SK-N-MC (cell line): Measurements from ENCODE around the gene E2F4.

Source experiments
- DNase-seq: peaks from one replicate; pipeline ENCODE4 v3.0.0-alpha.2; 2011; ENCODE audit warnings: low read depth, low spot score
- H3K27ac ChIP-seq: fragments of 200-600 bp; sonication (generic); 2 replicates; pipeline ENCODE4 v1.5.1; 2016; ENCODE audit warnings: mixed run types
- H3K36me3 ChIP-seq: fragments of 200-600 bp; sonication (generic); 2 replicates; pipeline ENCODE4 v1.6.1; 2017; ENCODE audit warnings: antibody characterized with exemption, low read length, mixed read lengths; ENCODE audit not compliant: insufficient read depth
- H3K4me3 ChIP-seq: fragments of 200-600 bp; sonication (generic); 2 replicates; pipeline ENCODE4 v1.5.1; 2016
- H3K9ac ChIP-seq: fragments of 200-600 bp; sonication (generic); 2 replicates; pipeline ENCODE4 v1.8.0; 2017; ENCODE audit warnings: mixed run types, mixed read lengths; ENCODE audit not compliant: insufficient read length
- H3K9me3 ChIP-seq: fragments of 200-600 bp; sonication (generic); 2 replicates; pipeline ENCODE4 v1.6.1; 2017; ENCODE audit warnings: low read depth, mild to moderate bottlenecking, antibody characterized with exemption, low read length, moderate library complexity, mixed read lengths
- EZH2 ChIP-seq: fragments of 200-600 bp; sonication (generic); IDR thresholded peaks from one replicate; pipeline ENCODE4 v1.6.1; 2017; ENCODE audit warnings: antibody characterized with exemption
- FOXP2 ChIP-seq: optimal IDR thresholded peaks from 2 replicates; pipeline ENCODE3; 2011; ENCODE audit warnings: mild to moderate bottlenecking, moderate library complexity; ENCODE audit not compliant: insufficient read depth; ENCODE audit errors: extremely low read length, control extremely low read depth
- POLR2AphosphoS5 ChIP-seq: IDR thresholded peaks from 2 replicates; pipeline ENCODE4 v1.6.1; 2012; ENCODE audit warnings: mild to moderate bottlenecking, low read depth, low read length, borderline replicate concordance

E2F4 gene, protein sequence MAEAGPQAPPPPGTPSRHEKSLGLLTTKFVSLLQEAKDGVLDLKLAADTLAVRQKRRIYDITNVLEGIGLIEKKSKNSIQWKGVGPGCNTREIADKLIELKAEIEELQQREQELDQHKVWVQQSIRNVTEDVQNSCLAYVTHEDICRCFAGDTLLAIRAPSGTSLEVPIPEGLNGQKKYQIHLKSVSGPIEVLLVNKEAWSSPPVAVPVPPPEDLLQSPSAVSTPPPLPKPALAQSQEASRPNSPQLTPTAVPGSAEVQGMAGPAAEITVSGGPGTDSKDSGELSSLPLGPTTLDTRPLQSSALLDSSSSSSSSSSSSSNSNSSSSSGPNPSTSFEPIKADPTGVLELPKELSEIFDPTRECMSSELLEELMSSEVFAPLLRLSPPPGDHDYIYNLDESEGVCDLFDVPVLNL

DNA sequence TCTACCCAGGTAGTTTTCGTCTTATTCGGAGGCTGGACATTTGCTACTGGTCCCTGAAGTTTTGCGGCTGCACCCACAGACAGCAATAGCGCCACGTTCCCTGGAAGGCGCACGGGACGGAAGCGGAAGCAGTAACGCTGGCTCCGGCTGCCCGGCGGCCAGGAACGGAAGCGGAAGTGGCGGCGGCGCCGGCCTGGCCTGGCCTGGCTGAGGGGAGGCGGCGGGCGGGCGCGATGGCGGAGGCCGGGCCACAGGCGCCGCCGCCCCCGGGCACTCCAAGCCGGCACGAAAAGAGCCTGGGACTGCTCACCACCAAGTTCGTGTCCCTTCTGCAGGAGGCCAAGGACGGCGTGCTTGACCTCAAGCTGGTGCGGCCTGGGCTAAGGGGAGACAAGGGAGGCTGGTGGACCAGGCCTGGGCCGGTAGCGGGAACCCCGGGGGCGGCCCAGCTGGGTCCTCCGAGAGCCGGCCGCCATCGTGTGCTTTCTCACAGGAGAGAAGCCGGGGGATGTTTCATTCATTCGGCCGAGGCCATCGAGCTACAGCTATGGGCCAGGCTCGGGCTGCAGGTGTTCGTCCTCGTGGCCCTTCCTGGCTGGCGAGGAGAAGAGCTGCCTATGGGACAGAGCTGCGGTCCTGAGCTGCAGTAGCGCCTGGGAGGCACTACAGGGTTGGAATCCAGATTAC is at the start of gene E2F4:
Gene E2F4, plus strand, starts transcription at position 161 of the 687 bp plus-strand sequence. Its CDS starts 73 bp downstream, at position 234.
- no peak for DNase-seq
- Histone ChIP-seq H3K9ac (peak within 1 kb of the TSS; percentile 93), H3K4me3 (peak within 1 kb of the TSS; percentile 80), H3K27ac (no peak within 1 kb of the TSS), H3K36me3 (peaks cover 18% of the 10 kb centered on the region; the same call in 1 of the 2 replicates), H3K9me3 (no peaks in the 10 kb centered on the region)
- no peak for TF ChIP-seq FOXP2
- peak; percentile 28; the same call in 1 of the 2 replicates for TF ChIP-seq POLR2AphosphoS5

DNA sequence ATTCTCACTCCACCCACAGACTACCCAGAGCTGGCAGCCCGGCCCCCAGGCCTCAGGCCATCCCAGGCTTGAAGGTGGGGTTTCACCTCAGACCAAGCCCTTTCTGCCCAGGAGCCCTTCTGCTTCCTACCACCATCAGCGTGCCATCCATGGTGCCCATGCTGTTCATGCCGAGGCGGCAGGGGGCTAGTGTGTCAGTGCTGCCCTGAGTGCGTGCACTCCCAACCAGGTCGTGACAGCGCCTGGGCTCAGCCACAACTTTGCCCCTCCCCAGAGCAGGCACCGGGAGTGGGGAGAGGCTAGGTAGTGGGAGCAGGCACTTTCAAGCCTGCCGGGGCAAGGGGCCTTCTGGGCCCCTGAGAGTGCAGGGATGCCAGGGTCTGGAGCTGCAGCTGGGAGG is 49.6 kb upstream of the E2F4 start:
- TF ChIP-seq EZH2 (no peak), POLR2AphosphoS5 (no peak), FOXP2 (no peak)
- H3K9ac ChIP-seq: no peak overlapping the region
- H3K27ac ChIP-seq: no peak overlapping the region
- H3K4me3 ChIP-seq: no peak overlapping the region
- no peak for DNase-seq
- peaks cover 10% of the 10 kb centered on the region; the same call in 1 of the 2 replicates for H3K36me3 ChIP-seq
- H3K9me3 ChIP-seq: no peaks in the 10 kb centered on the region

DNA sequence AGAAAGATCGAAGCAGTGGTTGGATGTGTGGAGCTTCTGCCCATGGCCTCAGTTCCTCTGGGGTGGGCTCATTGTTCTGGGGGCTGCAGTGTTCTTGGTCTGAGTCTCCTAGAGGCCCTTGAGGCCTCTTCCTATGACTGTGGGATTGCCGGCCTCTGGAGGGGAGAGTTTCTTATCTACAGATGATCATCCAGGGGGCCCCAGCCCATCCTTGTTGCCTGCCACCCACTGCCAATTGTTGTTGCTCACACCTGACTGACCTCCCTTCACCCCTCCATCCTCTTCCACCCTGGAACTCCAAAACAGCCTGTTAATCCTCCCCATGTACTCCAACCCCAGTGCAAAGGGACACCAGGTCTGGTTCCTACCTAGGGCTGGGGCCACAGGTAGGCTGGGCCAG is 47.0 kb upstream of the E2F4 start:
- DNase-seq: no peak
- H3K9ac ChIP-seq: no peak overlapping the region
- no peaks in the 10 kb centered on the region for H3K9me3 ChIP-seq
- no peak overlapping the region for H3K27ac ChIP-seq
- TF ChIP-seq EZH2 (no peak), POLR2AphosphoS5 (no peak), FOXP2 (no peak)
- peaks cover 10% of the 10 kb centered on the region; the same call in 1 of the 2 replicates for H3K36me3 ChIP-seq
- no peak overlapping the region for H3K4me3 ChIP-seq

DNA sequence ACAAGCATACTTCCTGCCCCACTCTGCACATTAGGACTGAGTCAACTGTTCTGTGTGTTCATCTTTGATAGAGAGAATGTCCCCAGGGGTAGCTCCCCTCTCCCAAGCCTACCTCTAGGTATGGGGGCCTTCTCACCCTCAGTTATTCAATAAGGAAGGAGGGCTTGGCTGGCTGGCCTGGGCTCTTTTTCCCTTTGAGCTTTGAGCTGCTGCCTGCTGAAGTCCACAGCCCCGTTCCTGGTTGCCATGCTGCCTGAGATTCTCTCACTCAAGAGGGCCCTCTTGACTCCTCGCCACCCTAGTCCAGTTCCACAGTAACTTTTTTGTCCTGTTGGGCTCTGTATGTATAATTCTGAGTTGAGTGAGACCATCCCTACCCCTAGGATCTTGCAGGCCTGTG is 46.2 kb upstream of the E2F4 start:
- Histone ChIP-seq H3K4me3 (no peak overlapping the region), H3K9ac (no peak overlapping the region), H3K27ac (no peak overlapping the region), H3K36me3 (peaks cover 6% of the 10 kb centered on the region; the same call in 1 of the 2 replicates), H3K9me3 (no peaks in the 10 kb centered on the region)
- DNase-seq: no peak
- TF ChIP-seq POLR2AphosphoS5: no peak
- no peak for TF ChIP-seq FOXP2
- no peak for TF ChIP-seq EZH2

DNA sequence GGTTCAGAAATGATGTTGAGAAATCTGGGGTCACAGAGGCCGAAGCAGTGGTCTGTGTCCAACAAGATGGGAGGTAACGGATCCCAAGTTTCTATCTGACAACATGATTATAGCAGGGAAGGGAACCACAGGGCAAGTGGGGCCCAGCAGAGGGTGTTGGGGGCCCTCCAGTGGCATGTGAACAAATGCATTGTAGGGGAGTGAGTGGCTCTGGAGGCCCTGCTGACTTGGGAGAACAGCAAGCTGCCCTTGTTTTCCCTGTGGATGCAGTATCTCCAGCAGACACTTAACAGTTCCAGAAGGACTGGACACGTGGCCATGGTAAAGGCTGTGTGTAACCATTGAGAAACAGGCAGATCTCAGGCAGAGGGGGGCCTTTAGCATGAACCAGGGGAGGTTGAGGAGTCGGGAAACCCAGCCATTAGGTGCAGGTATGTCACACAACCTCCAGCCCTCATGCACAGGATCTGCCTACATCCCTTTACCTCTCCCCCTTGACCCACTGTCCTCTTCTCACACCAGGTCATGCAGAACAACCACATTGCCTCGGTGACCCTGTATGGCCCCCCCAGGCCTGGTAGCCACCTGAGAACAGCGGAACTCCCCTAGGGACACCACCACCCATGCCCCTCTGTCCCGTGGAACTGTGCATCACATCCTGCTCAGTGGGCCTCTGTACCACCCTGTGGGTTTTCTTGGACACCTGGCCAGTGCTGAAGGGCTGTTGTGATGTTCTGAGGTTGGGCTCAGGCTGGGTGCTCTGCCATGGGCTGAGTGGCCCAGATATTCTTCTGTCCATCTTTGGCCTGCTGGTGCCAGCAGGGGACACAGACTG is 45.2 kb upstream of the E2F4 start:
- Histone ChIP-seq H3K27ac (no peak overlapping the region), H3K9ac (no peak overlapping the region), H3K9me3 (no peaks in the 10 kb centered on the region), H3K36me3 (no peaks in the 10 kb centered on the region; the same call in 1 of the 2 replicates), H3K4me3 (no peak overlapping the region)
- TF ChIP-seq FOXP2 (no peak), POLR2AphosphoS5 (no peak), EZH2 (no peak)
- DNase-seq: no peak

DNA sequence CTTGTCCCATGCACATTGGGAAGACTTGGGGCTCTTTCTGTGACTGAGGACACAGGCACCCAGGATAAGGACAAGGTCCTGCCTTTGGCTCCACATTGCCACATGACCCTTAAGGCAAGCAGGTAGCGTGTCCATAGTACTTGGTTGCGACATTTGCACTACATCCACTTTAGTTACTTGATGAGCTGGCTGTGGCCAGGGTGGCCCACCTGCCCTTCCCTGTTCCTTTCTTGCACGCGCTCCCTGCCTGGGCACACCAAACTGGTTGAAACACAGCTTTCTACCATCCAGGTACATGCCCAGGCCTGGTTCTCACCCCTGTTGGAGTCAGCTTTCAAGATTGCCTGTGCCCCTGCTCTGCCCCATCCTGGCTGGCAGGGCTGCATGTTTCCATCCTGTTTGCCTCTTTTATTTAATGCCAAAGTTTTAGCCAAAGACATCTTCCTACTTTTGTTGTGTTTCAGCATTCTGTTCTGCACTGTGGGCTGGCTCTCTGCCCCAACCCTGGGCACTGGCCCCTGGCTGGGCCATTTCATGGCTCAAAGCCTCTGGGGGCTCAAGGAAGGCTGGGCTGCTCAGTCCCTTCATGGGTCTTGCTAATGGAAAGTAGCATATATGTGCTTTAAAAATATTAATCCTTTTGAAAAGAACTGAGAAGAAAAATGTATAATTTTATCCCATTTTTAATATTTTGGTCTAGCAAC is 44.4 kb upstream of the E2F4 start:
- no peak overlapping the region for H3K4me3 ChIP-seq
- H3K9me3 ChIP-seq: no peaks in the 10 kb centered on the region
- H3K9ac ChIP-seq: no peak overlapping the region
- no peak for DNase-seq
- no peak overlapping the region for H3K27ac ChIP-seq
- no peak for TF ChIP-seq POLR2AphosphoS5
- TF ChIP-seq FOXP2: no peak
- TF ChIP-seq EZH2: no peak
- H3K36me3 ChIP-seq: no peaks in the 10 kb centered on the region; the same call in 1 of the 2 replicates

DNA sequence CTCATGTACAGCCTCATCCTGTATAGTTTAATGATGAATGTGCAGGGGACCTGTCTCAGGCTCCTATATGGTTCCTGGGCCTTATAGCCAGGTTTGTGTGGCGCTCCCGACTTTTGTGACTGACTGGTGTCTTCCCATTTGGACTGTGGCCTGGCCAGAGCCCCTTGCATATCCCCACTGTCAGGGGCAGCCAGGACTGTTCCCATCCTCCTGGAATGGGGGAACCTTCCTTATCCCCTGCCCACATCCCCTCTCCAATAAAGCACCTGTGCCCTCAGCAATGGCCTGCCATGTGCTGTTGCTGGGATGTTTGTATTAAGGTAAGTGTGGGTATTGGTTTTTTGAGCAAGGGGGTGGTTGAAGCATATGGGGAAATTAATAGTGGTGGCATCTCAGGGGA is 43.7 kb upstream of the E2F4 start:
- no peak for DNase-seq
- Histone ChIP-seq H3K4me3 (no peak overlapping the region), H3K9ac (no peak overlapping the region), H3K9me3 (no peaks in the 10 kb centered on the region), H3K36me3 (no peaks in the 10 kb centered on the region; the same call in 1 of the 2 replicates), H3K27ac (no peak overlapping the region)
- TF ChIP-seq POLR2AphosphoS5 (no peak), EZH2 (no peak), FOXP2 (no peak)

DNA sequence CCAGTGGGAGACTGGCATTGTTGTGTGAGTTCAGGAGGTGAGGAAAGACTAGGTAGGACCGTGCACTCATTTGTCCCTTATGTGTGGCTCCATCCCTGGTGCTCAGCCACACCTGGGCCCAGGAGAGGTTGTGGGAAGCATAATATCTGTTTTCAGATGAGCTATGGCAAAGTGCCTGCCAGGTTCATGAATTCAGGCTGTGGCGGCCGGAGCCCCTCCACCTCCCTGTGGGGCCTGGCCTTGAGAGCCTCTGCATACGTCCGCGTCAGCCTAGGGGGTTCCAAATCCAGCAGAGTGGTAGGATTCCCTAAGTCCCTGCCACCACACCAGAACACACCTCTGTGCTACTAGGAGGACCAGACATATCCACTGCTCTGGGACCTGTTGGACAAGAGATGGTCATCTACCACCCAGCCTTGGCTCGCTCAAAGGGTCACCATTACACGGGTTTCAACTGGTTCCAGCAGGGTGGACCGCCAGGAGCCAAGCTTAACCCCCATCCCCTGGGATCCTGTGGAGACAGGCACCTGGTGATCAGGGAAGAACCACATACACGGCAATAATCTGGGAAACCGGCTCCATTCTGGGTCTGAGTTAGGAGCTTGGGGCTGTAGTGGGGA is 43.2 kb upstream of the E2F4 start:
- no peak for TF ChIP-seq POLR2AphosphoS5
- no peak for TF ChIP-seq FOXP2
- no peak for DNase-seq
- Histone ChIP-seq H3K9ac (no peak overlapping the region), H3K36me3 (no peaks in the 10 kb centered on the region; the same call in 1 of the 2 replicates), H3K4me3 (no peak overlapping the region), H3K27ac (no peak overlapping the region), H3K9me3 (no peaks in the 10 kb centered on the region)
